SK-N-MC (cell line): Measurements from ENCODE around the gene TMEFF2.

Experiments used
- EZH2 ChIP-seq: fragments of 200-600 bp; sonication (generic); IDR thresholded peaks from one replicate; pipeline ENCODE4 v1.6.1; 2017; ENCODE audit warnings: antibody characterized with exemption
- POLR2AphosphoS5 ChIP-seq: IDR thresholded peaks from 2 replicates; pipeline ENCODE4 v1.6.1; 2012; ENCODE audit warnings: mild to moderate bottlenecking, low read depth, low read length, borderline replicate concordance

DNA sequence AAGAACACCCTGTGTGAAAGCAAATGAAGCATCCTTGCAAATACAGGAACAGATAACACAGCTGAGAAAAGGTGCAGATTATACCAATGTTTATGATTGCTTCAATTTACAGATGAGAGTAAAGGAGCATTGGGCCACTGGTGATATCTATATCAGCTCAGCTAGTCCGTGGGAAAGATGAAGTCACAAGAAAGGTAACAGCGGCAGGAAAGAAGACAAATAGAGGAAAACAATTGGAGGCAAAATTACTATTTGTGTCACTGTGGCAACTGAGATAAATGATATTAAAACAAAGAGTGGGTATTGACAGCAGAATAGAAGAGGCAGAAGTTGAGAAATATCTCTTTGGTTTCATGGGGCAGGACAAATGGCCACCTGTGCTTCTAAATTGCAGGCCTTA, 226.6 kb downstream of the TMEFF2 start:
- TF ChIP-seq EZH2 (no peak), POLR2AphosphoS5 (no peak)
